Measurements from ENCODE around the gene RAP2B. TPM values are rescaled to one million over a fixed set of nuclear protein-coding genes. Genes with fewer than 3 reads are reported as not detected.

RAP2B gene
- polyA plus RNA-seq, 1 donor from 2014 or later, result 3.9 TPM

- Histone ChIP-seq H2AFZ (ENCODE audit: low read depth, low read length) (no peak overlapping the region), H3K9me2 (ENCODE audit: insufficient read depth, low read length) (no peaks in the 10 kb centered on the region), H4K20me1 (ENCODE audit: insufficient read depth) (no peaks in the 10 kb centered on the region), H3K9me3 (ENCODE audit: low read length) (no peaks in the 10 kb centered on the region), H3K27ac (ENCODE audit: low read length) (no peak overlapping the region), H3K4me3 (ENCODE audit: low read length) (no peak overlapping the region), H3K79me2 (replicated peaks; ENCODE audit: insufficient read depth, low read length) (no peaks in the 10 kb centered on the region), H3F3A (ENCODE audit: insufficient read depth, low read length, poor library complexity, severe bottlenecking) (no peaks in the 10 kb centered on the region), H3K27me3 (ENCODE audit: insufficient read depth, low read depth, low read length) (no peaks in the 10 kb centered on the region), H3K9ac (ENCODE audit: low read length) (no peak overlapping the region), H3K4me2 (ENCODE audit: low read length) (no peak overlapping the region), H3K36me3 (ENCODE audit: insufficient read depth, low read length) (no peaks in the 10 kb centered on the region)
- TF ChIP-seq EZH2 (IDR thresholded peaks at IDR 0.05; ENCODE audit: borderline replicate concordance, insufficient read depth, low read length, poor library complexity, severe bottlenecking), result no peak
- TF ChIP-seq MXI1 (conservative IDR thresholded peaks at IDR 0.05; ENCODE audit: poor library complexity, severe bottlenecking), result no peak
- no peak for TF ChIP-seq RAD21 (conservative IDR thresholded peaks at IDR 0.05)
- no peak for TF ChIP-seq CTCF (IDR thresholded peaks at IDR 0.05; ENCODE audit: poor library complexity, severe bottlenecking)
- TF ChIP-seq POLR2AphosphoS5 (IDR thresholded peaks at IDR 0.05), result no peak
- no peak for TF ChIP-seq TAF1 (IDR thresholded peaks at IDR 0.05; ENCODE audit: low read depth)
Measured at GRCh38 chr3:153172796-153173757, 11.1 kb downstream of the RAP2B start.

- no peaks in the 10 kb centered on the region for H3K36me3 ChIP-seq (ENCODE audit: insufficient read depth, low read length)
- H3K27me3 ChIP-seq (ENCODE audit: insufficient read depth, low read depth, low read length), result no peaks in the 10 kb centered on the region
- H3K4me3 ChIP-seq (ENCODE audit: low read length), result no peak overlapping the region
- H3F3A ChIP-seq (ENCODE audit: insufficient read depth, low read length, poor library complexity, severe bottlenecking), result no peaks in the 10 kb centered on the region
- H3K9ac ChIP-seq (ENCODE audit: low read length), result no peak overlapping the region
- H4K20me1 ChIP-seq (ENCODE audit: insufficient read depth), result no peaks in the 10 kb centered on the region
- no peaks in the 10 kb centered on the region for H3K9me2 ChIP-seq (ENCODE audit: insufficient read depth, low read length)
- TF ChIP-seq RAD21 (conservative IDR thresholded peaks at IDR 0.05), result no peak
- TF ChIP-seq SMC3 (conservative IDR thresholded peaks at IDR 0.05; ENCODE audit: poor library complexity), result no peak
- TF ChIP-seq EP300 (conservative IDR thresholded peaks at IDR 0.05; ENCODE audit: poor library complexity, severe bottlenecking), result no peak
- no peak for TF ChIP-seq MXI1 (conservative IDR thresholded peaks at IDR 0.05; ENCODE audit: poor library complexity, severe bottlenecking)
- no peak for TF ChIP-seq EZH2 (IDR thresholded peaks at IDR 0.05; ENCODE audit: borderline replicate concordance, insufficient read depth, low read length, poor library complexity, severe bottlenecking)
- TF ChIP-seq REST (IDR thresholded peaks at IDR 0.05; ENCODE audit: borderline replicate concordance), result no peak
- TF ChIP-seq CTCF (IDR thresholded peaks at IDR 0.05; ENCODE audit: poor library complexity, severe bottlenecking), result no peak
- TF ChIP-seq TAF1 (IDR thresholded peaks at IDR 0.05; ENCODE audit: low read depth), result no peak
- no peak for TF ChIP-seq POLR2AphosphoS5 (IDR thresholded peaks at IDR 0.05)
- no peaks in the 10 kb centered on the region for H3K79me2 ChIP-seq (replicated peaks; ENCODE audit: insufficient read depth, low read length)
- no peak overlapping the region for H2AFZ ChIP-seq (ENCODE audit: low read depth, low read length)
- H3K9me3 ChIP-seq (ENCODE audit: low read length), result no peaks in the 10 kb centered on the region
- H3K27ac ChIP-seq (ENCODE audit: low read length), result no peak overlapping the region
- no peak overlapping the region for H3K4me2 ChIP-seq (ENCODE audit: low read length)
Measured at GRCh38 chr3:153173758-153174516, 11.9 kb downstream of the RAP2B start.

Measured in neural cell (in vitro differentiated cells).